Measurements from ENCODE around the gene ARL15.

GRCh38 chr5:53969176-53969730 lies 341.1 kb downstream of the ARL15 start:
- TF ChIP-seq POLR2A (IDR thresholded peaks at IDR 0.05) (no peak), CTCF (IDR thresholded peaks at IDR 0.05) (no peak), EP300 (IDR thresholded peaks at IDR 0.05) (no peak)
